Measurements from ENCODE around the gene CPNE9.
"Not testable (repeated sequence)": the region's sequence is repeated elsewhere in the genome, so short reads cannot be mapped to it uniquely, and the experiment has no call there.

The CPNE9 gene

GRCh38 chr3:9749296-9749644 lies 45.6 kb downstream of the CPNE9 start:
- DNase-seq = no peak

GRCh38 chr3:9749645-9750555 lies 46.3 kb downstream of the CPNE9 start, which contains the start of gene OGG1:
Gene OGG1, plus strand, starts transcription at chr3:9749952. Its CDS starts 335 bp downstream, at chr3:9750287.
- DNase-seq = peak; percentile 100

- peak; percentile 44 for DNase-seq
Measured at GRCh38 chr3:9750556-9751411, 47.2 kb downstream of the CPNE9 start.

- DNase-seq = no peak
Measured at GRCh38 chr3:9754678-9755077, 51.0 kb downstream of the CPNE9 start.

GRCh38 chr3:9757427-9757826 lies 53.8 kb downstream of the CPNE9 start:
- no peak for DNase-seq

- no peak for DNase-seq
Measured at GRCh38 chr3:9760779-9761505, 57.3 kb downstream of the CPNE9 start.

GRCh38 chr3:9761919-9762318 lies 58.3 kb downstream of the CPNE9 start:
- DNase-seq = no peak

- DNase-seq = no peak
Measured at GRCh38 chr3:9762871-9763270, 59.2 kb downstream of the CPNE9 start.

- DNase-seq = no peak
Measured at GRCh38 chr3:9765865-9766264, 62.2 kb downstream of the CPNE9 start.

GRCh38 chr3:9767418-9767817 lies 63.8 kb downstream of the CPNE9 start:
- peak; percentile 65 for DNase-seq

- no peak for DNase-seq
Measured at GRCh38 chr3:9768141-9768775, 64.6 kb downstream of the CPNE9 start.

- DNase-seq = no peak
Measured at GRCh38 chr3:9769012-9769411, 65.4 kb downstream of the CPNE9 start.

- peak; percentile 84 for DNase-seq
Measured at GRCh38 chr3:9769426-9770275, 66.0 kb downstream of the CPNE9 start, which contains the start of gene CAMK1. Gene CAMK1, minus strand, starts transcription at chr3:9769947. Its CDS starts 2,198 bp downstream, at chr3:9767749.

- peak; percentile 25 for DNase-seq
Measured at GRCh38 chr3:9770276-9770812, 66.7 kb downstream of the CPNE9 start.

GRCh38 chr3:9771007-9771406 lies 67.4 kb downstream of the CPNE9 start:
- not testable (repeated sequence) for DNase-seq

- DNase-seq = peak; percentile 40
Measured at GRCh38 chr3:9776896-9777693, 73.5 kb downstream of the CPNE9 start.

GRCh38 chr3:9777694-9778021 lies 74.0 kb downstream of the CPNE9 start:
- DNase-seq = no peak

- DNase-seq = no peak
Measured at GRCh38 chr3:9778143-9779074, 74.8 kb downstream of the CPNE9 start.

GRCh38 chr3:9779075-9779593 lies 75.5 kb downstream of the CPNE9 start:
- peak; percentile 51 for DNase-seq
